Choroid plexus epithelial cell (primary cell): ENCODE results near the gene GPR157.
"Not testable (repeated sequence)": the region's sequence is repeated elsewhere in the genome, so short reads cannot be mapped to it uniquely, and the experiment has no call there.

Source experiments
- DNase-seq: peaks from one replicate; pipeline ENCODE4 v3.0.0-alpha.2; 2010; ENCODE audit warnings: low read depth
- H3K4me3 ChIP-seq: 2 replicates; pipeline ENCODE4 v1.5.1; 2011; ENCODE audit warnings: low read depth, mild to moderate bottlenecking, control low read depth, low read length, moderate library complexity
- TF ChIP-seq, protein P1 (sequence below): conservative IDR thresholded peaks from 2 replicates; pipeline ENCODE4 v1.5.1; 2011; ENCODE audit warnings: low read depth, mild to moderate bottlenecking, control low read depth, inconsistent platforms, low read length, moderate library complexity

GPR157 gene

DNA sequence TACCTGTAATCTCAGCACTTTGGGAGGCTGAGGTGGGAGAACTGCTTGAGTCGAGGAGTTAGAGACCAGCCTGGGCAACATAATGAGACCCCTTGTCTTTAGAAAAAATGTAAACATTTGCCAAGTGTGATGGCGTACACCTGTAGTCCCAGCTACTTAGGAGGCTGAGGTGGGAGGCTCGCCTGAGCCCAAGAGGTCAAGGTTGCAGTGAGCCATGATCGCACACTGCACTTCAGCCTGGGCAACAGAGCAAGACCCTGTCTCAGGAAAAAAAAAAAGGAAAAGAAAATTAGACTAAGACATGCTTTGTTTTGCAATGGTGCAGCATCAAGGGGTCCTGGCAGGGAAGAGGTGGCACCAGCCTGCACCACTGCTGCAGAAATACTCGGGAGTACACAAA lies 16.8 kb upstream of the GPR157 start:
- no peak overlapping the region for H3K4me3 ChIP-seq
- TF ChIP-seq, protein P1, sequence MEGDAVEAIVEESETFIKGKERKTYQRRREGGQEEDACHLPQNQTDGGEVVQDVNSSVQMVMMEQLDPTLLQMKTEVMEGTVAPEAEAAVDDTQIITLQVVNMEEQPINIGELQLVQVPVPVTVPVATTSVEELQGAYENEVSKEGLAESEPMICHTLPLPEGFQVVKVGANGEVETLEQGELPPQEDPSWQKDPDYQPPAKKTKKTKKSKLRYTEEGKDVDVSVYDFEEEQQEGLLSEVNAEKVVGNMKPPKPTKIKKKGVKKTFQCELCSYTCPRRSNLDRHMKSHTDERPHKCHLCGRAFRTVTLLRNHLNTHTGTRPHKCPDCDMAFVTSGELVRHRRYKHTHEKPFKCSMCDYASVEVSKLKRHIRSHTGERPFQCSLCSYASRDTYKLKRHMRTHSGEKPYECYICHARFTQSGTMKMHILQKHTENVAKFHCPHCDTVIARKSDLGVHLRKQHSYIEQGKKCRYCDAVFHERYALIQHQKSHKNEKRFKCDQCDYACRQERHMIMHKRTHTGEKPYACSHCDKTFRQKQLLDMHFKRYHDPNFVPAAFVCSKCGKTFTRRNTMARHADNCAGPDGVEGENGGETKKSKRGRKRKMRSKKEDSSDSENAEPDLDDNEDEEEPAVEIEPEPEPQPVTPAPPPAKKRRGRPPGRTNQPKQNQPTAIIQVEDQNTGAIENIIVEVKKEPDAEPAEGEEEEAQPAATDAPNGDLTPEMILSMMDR, result no peak
- DNase-seq, result no peak

DNA sequence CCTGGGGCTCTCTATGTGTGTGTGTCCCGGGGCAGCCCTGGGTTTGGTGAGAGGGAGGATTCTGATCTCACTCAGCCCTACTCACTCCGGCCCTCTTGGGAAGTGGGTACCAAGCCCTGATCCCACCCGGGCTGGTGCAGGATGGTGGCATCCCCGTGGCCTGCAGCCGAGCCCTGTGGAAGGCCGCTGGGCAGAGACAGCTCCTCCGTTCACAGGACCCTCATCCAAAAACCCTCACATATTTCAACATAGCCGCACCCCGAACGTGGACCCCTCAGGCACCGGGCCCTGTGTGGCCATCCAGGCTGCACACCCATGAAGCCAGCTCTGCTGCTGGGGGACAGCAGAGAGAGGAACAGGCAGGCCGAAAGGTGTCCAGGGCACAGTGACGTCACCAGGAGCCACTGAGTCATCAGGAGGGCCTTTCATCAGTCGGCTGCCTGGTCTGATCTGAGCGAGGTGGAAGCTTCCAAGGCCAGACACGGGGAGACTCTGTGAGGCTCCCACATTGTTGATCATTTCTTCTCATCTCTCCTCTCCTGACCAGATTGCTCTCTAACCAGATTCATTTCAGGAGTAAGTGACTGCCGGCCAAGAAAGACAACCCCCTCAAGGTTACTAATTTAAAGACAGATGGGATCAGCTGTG lies 16.2 kb upstream of the GPR157 start:
- no peak overlapping the region for H3K4me3 ChIP-seq
- TF ChIP-seq, protein P1, result no peak
- DNase-seq, result peak; percentile 85

DNA sequence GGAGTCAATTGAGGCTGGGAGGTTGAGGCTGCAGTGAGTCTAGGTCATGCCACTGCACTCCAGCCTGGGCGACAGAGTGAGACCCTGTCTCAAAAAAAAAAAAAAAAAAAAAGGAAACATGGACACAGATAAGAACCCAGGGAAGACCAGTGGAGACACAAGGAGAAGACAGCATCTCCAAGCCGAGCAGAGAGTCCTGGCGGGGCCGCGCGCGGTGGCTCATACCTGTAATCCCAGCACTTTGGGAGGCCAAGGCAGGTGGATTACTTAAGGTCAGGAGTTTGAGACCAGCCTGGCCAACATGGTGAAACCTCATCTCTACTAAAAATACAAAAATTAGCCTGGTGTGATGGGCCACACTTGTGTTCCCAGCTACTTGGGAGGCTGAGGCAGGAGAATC lies 15.6 kb upstream of the GPR157 start:
- DNase-seq, H3K4me3 ChIP-seq: not testable (repeated sequence)

DNA sequence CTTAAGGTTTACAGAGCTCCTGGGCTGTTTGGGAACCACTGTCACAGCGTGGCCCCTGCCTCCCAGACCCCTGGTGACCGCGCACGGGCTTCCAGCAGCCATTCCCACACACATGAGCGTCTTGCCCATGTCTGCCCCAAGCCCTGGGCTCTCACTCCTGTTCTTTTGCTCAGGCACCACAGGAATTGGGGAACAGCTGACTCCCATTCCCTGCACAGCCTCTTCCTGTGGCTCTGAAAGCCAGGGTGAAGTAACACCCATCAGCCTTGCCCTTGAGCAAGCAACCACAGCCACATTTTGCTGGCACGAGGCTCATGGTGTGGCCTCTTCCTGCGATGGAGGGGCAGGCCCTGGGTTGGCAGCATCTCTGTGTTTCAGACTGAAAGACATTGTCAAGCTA lies 14.3 kb upstream of the GPR157 start:
- no peak overlapping the region for H3K4me3 ChIP-seq
- TF ChIP-seq, protein P1, result no peak
- peak; percentile 69 for DNase-seq

DNA sequence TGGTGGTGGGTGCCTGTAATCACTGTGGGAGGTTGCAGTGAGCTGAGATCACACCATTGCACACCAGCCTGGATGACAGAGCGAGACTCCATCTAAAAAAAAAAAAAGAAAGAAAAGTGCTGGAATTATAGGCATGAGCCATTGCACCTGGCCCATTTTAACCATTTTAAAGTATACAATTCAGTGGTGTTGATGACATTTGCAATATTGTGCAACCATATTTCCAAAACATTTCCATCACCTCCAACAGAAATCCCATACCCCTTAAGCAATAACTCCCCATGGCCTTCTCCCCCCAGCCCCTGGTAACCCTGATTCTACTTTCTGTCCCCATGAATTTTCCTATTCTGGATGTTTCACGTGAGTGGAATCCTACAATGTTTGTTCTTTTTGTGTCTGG lies 11.0 kb upstream of the GPR157 start:
- TF ChIP-seq, protein P1, result no peak
- DNase-seq, result no peak
- H3K4me3 ChIP-seq, result no peak overlapping the region

DNA sequence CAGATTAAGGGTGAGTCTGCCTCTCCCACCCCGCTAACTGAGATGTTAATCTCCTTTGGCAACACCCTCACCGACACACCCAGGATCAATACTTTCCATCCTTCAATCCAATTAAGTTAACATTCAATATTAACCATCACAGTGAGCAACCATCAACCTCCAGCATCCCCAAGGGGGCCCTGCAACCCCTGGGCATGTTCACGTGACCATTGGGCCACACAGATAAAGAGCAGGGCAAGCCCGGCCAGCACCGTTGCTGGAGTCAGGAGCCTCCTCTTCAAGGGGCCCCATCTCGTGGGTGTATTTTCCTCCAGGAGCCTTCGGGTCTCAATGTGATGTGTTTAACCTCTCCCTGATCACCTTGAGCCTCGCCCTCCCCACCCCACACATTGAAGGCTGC lies 8.0 kb upstream of the GPR157 start:
- TF ChIP-seq, protein P1, result no peak
- no peak overlapping the region for H3K4me3 ChIP-seq
- DNase-seq, result no peak

DNA sequence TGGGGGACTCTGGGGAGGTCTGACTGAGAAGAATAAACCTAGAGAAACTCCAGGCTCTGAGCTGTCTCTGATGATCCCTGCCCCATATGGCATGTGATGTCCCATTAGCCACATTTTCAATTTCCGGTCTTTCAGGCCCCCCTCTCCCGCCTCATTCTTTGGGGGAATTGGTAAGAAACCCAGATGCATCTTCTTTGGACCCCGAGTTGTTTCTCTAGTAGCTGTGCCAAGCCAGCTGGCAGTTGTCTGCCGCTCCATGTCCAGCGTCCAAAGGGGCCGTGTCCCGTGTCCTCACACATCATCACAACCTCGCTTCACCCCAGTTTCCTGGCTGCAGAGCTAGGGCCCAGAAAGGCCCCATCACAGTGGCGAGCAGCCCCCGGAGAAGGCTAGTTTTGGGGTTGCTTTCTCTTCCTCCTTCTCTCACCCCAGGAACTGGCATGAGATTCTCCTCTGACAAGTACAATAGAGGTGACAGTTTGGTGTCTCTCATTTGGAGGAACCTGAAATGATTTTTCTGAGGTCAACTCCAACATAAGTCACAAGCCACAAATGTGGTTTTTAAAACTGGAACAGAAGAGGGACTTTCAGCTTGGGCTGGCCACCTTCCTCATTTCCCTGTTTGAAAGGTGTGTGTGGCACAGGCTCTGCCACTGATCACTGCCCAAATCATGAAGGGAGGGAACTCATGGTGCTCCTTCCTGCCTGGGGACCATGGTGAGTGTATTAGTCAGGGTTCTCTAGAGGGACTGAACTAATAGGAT lies 6.4 kb upstream of the GPR157 start:
- TF ChIP-seq, protein P1, result no peak

More for the DNA sequence above, 6.4 kb upstream of the GPR157 start:
- DNase-seq, result no peak
- H3K4me3 ChIP-seq, result no peak overlapping the region
